CD4-positive, alpha-beta T cell treated with Interleukin-15 for 1 hour (primary cell): ENCODE results near the gene CD82.
"Not testable (repeated sequence)": the region's sequence is repeated elsewhere in the genome, so short reads cannot be mapped to it uniquely, and the experiment has no call there.

Experiments used
- DNase-seq: peaks from one replicate; pipeline ENCODE4 v3.0.0-alpha.2; 2020

Gene CD82

GRCh38 chr11:44535191-44535980 is 30.1 kb upstream of the CD82 start:
- no peak for DNase-seq

DNA sequence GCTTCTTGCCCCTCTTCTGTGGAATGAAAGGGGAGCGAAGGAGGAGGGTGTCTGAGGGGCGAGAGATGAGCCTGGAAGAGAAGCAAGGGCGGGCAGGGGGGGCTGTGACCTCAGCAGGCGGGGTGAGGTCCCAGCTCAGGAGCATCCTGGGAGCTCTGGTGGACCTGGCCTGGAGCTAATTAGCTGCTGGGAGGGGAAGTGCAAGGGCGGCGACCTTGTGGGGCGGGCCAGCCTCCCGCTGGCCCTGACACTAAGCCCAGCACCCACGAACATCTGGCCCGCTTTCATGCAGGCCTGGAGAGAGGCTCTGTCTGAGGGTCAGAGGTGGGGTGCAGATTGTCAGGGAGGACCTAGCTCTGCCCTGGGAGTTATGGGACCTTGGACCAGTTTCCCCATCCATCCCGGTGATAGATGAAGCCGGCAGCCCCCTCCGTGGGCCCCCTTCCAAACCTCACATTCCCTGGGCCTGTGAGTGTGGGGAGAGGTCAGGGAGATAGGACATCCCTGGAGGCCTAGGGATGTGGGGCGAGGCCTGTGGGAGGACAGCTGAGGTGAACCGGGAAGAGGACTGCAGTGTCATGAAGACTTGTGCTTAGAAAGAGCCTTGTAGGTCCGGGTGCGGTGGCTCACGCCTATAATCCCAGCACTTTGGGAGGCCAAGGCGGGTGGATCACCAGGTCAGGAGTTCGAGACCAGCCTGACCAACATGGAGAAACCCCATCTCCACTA is 28.5 kb upstream of the CD82 start:
- no peak for DNase-seq

- DNase-seq, result no peak
Observed at GRCh38 chr11:44537679-44538078, 27.8 kb upstream of the CD82 start.

GRCh38 chr11:44538375-44539054 is 26.9 kb upstream of the CD82 start:
- peak; percentile 57 for DNase-seq

- DNase-seq, result no peak
Observed at GRCh38 chr11:44539971-44540370, 25.5 kb upstream of the CD82 start.

DNA sequence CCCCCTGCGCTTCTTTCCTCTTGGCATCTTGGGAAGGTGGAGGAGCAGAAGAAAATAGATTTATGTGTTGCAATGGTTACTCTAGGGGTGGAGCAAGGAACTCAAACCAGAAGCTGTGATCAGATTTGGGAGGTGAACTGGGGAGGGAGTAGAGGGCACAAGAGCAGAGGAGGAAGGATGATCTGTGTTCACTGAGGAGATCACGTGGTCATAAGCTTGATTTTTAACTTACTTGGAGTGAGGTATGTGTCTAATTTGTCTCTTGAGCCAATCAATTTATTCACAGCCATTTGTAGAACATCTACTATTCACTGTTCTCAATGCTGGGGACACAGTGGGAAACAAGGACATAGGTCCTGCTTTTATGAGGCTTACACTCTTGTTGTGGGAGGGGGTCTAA is 24.8 kb upstream of the CD82 start:
- no peak for DNase-seq

DNA sequence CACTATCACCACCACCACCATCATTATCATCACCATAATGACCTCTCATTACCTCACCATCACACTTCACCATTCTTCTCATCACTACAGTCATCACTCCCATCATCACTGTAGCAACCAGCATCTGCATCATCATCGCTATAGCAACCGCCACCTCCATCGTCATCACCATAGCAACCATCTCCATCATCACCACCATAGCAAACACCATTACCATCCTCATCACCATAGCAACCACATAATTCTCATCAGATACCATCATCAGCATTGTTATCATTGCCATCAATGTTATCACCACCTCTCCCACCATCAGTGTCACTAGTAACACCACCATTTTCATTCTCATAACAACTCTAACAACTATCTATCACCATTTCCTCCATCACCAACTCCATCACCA is 23.1 kb upstream of the CD82 start:
- DNase-seq, result no peak

DNA sequence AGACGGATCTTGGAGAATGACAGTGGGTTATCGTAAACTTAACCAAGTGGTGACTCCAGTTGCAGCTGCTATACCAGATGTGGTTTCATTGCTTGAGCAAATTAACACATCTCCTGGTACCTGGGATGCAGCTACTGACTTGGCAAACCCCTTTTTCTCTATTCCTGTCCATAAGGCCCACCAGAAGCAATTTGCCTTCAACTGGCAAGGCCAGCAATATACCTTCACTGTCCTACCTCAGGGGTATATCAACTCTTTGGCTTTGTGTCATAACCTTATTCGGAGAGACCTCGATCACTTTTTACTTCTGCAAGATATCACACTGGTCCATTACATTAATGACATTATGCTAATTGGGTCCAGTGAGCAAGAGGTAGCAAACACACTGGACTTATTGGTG is 18.5 kb upstream of the CD82 start:
- not testable (repeated sequence) for DNase-seq

- not testable (repeated sequence) for DNase-seq
Observed at GRCh38 chr11:44547534-44547933, 17.9 kb upstream of the CD82 start.

DNA sequence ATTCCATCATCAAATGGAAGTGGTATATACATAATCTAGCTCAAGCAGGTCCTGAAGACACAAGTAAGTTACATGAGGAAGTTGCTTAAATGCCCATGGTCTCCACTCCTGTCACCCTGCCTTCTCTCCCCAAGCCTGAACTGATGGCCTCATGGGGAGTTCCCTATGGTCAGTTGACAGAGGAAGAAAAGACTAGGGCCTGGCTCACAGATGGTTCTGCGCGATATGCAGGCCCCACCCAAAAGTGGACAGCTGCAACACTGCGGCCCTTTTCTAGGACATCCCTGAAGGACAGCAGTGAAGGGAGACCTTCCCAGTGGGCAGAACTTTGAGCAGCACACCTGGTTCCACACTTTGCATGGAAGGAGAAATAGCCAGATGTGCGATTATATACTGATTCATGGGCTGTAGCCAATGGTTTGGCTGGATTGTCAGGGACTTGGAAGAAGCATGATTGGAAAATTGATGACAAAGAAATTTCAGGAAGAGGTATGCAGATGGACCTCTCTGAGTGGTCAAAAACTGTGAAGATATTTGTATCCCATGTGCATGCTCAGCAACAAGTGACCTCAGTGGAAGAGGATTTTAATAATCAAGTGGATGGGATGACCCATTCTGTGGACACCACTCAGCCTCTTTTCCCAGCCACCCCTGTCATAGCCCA is 17.3 kb upstream of the CD82 start:
- DNase-seq, result no peak

DNA sequence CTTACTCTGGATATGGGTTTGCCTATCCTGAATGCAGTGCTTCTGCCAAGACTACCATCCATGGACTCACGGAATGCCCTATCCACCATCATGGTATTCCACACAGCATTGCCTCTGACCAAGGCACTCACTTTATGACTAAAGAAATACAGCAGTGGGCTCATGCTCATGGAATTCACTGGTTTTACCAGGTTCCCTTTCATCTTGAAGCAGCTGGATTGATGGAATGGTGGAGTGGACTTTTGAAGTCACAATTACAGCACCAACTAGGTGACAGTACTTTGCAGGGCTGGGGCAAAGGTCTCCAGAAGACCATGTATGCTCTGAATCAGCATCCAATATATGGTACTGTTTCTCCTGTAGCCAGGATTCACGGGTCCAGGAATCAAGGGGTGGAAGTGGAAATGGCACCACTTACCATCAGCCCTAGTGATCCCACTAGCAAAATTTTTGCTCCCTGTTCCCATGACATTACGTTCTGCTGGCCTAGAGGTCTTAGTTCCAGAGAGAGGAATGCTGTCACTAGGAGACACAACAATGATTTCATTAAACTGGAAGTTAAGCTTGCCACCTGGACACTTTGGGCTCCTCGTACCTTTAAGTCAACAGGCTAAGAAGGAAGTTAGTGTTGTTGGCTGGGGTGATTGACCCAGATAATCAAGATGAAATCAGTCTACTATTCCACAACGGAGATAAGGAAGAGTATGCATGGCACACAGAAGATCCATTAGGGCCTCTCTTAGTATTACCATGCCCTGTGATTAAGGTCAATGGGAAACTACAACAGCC is 16.3 kb upstream of the CD82 start:
- DNase-seq, result not testable (repeated sequence)

GRCh38 chr11:44550123-44550522 is 15.3 kb upstream of the CD82 start:
- no peak for DNase-seq

DNA sequence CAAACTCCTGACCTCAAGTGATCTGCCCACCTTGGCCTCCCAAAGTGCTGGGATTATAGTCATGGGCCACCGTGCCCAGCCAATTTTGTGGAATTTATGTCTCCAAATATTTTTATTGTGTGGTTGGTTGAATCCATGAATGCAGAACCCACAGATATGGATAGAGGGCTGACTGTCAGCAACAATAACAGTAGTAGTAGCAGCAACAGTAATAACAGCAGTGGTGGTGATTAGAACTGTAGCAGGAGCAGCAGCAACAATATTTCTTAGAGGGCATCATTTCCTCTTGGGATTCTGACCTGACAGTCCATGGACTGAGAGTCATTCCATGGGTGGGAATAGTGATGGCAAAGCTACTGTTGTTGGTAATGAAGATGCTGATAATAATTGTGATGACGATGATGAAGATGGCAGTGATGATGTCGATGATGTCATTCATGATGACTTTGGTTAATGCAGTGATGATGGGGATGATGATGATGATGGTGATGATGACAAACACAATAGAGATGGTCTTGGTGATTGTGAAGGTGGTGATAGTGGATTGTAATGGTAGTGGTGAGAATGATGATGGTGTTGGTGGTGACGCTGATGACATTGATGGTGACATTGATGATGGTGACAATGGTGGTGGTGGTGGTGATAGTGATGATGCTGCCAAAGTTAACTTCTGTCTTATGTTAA is 13.9 kb upstream of the CD82 start:
- DNase-seq, result no peak

DNA sequence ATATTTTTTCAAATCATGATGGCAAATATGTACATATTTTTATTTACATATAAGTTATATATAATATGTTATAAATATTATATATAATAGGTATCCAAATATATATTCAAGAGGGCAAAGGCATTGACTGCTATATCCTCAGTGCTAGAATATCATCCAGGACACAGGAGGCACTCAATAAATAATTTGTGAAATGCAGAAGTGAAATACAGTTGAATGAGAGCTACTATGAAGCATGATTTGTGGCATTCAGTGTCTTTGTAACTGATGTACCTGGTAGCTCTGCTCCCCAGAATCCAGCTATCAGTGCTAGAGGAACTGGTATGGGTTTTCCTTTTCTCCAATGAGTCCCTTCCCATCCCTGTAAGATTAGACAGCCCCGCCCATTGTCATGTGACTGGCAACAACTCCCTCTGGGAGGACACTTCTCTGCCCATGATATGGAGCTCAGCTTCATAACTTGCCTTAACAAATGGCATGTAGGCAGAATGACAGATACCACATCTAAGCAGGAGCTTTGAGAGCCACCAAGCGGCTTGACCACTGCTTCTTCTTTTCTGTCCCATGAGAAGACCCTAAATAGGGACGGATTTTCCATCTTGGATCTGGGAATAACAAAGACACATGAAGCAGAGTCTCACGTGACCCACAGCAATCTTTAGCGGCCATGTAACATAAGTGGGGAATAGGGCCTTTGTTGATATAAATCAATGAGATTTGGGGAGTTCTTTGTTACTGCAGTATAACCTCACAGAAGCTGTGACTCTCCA is 10.2 kb upstream of the CD82 start:
- DNase-seq, result no peak

- DNase-seq, result peak; percentile 63
Observed at GRCh38 chr11:44556735-44557409, 8.6 kb upstream of the CD82 start.

GRCh38 chr11:44557464-44557863 is 8.0 kb upstream of the CD82 start:
- no peak for DNase-seq

DNA sequence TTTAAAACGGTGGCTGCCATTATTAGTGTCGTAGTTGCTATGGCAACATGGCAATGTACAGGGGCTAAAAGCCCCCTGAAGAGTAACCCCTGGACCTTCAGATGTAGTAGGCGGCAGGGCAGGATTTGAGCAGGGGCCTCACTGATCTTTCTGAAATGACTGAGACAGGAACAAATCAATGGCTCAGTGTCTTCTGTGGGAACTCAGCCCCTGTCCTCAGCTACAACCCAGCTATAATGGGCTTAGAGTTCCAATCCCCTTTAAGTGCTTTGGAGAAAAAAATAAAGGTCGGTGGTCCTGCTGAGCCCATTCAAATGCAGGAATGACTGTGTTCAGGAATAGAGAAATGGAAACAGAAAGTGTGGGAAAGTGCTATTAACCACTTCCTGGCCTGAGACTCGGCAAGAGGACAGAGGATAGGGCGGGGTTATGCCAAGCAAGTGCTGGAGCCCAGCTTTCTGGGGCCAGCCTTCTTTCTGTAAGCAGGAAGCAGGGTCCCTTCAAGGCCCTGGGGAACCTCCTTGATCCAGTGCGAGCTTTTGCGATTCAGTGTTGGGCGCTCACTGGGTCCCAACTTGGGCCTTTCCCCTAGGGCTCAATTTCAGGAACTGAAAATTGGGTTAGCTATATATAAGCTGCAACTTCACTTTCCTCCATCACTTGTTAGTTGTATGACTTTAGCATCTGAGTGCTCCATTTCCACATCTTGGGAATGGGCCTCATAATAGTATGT is 6.1 kb upstream of the CD82 start:
- DNase-seq, result peak; percentile 61

DNA sequence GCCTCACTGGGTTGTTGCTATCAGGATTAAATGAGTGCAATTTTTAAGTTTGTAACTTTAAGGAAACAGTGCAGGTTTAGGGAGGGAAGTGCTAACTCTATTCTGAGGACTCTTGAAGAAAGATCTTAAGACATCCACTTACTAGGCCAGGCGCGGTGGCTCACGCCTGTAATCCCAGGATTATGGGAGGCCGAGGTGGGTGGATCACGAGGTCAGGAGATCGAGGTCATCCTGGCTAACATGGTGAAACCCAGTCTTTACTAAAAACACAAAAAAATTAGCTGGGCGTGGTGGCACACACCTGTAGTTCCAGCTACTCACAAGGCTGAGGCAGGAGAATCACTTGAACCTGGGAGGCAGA is 5.5 kb upstream of the CD82 start:
- not testable (repeated sequence) for DNase-seq

GRCh38 chr11:44561275-44561805 is 4.1 kb upstream of the CD82 start:
- DNase-seq, result no peak
